ENCODE measurements around the gene GGT1. TPM values are rescaled to one million over a fixed set of nuclear protein-coding genes. Genes with fewer than 3 reads are reported as not detected.

Gene GGT1
- total and polyA plus RNA-seq, 2 of the 8 experiments (the other 6 are each of a cell fraction or from before 2014, with no cell fraction given): 14.4 to 29.2 TPM

DNA sequence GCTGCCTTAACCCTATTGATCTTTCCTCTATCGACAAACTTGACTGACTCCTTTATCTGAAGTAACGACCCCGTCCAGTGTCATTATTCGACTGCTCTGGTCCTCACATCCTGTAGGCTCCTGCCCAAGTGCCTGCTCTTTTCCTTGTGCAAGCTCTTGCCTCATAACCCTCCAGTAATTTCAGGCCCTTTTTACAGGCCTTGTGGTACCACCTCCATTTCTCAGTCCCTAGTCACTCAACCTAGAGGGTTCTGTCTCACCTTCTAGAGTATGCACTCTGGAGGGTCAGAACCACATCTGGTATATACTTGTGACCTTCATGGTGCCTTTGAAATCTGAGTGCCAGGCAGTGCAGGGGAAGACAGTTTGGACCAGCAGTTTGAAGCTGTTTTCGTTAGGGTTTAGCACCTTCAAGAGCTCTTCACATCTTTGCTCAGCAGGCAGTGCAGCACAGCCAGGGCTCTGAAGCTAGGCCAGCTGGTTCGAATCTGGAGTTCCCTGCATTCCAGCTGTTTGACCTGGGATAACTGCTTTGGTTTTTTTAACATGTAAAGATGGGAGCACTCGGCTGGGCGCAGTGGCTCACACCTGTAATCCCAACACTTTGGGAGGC is 36.0 kb upstream of the GGT1 start:
- no peak overlapping the region for H3K9ac ChIP-seq (replicated peaks in 1 of 4; ENCODE audit: extremely low read depth in 1 of 4, low read depth in 3 of 4, low read length in 3 of 4)
- H2BK20ac ChIP-seq (ENCODE audit: low read length): no peak overlapping the region
- ChIA-PET CTCF (ENCODE audit: partially characterized antibody) (no interaction called here), POLR2A (ENCODE audit: partially characterized antibody) (interaction anchor here (1.3 to 9.0 kb wide), 6 partner anchors 10 to 25 kb away, joined by 4 to 91 read pairs (median 10); partner anchors contain the start of genes GUCD1, LRRC75B and SNRPD3)
- peaks cover 21 to 64% (median 43%) of the 10 kb centered on the region in 4 experiments for H3K36me3 ChIP-seq (ENCODE audit: control insufficient read depth in 2 of 4, insufficient read depth in 4 of 4, low read length in 3 of 4)
- H3K18ac ChIP-seq (ENCODE audit: extremely low read depth, low read length): no peak overlapping the region
- H3K4me2 ChIP-seq (ENCODE audit: insufficient read depth in 1 of 2, low read depth in 2 of 2, low read length in 2 of 2): no peak overlapping the region
- H2AK5ac ChIP-seq (ENCODE audit: low read depth, low read length): no peak overlapping the region
- no peak overlapping the region for H2BK120ac ChIP-seq (replicated peaks; ENCODE audit: low read depth, low read length)
- H3K4me3 ChIP-seq (ENCODE audit: extremely low read depth in 1 of 4, insufficient read depth in 2 of 4, low read depth in 3 of 4, low read length in 4 of 4): no peak overlapping the region
- FAIRE-seq: no peak
- peaks cover 17% of the 10 kb centered on the region for H3K79me1 ChIP-seq (ENCODE audit: low read depth, low read length)
- no peak overlapping the region for H2BK5ac ChIP-seq (ENCODE audit: low read depth, low read length)
- H3K79me2 ChIP-seq (ENCODE audit: control insufficient read depth in 1 of 2, insufficient read depth in 2 of 2, low read length in 2 of 2): peaks cover 33 to 53% of the 10 kb centered on the region in 2 experiments
- TF ChIP-seq BACH1 (IDR thresholded peaks at IDR 0.05; ENCODE audit: low read length) (no peak), CTBP2 (IDR thresholded peaks at IDR 0.05; ENCODE audit: borderline replicate concordance, insufficient read depth, insufficient read length, low read length) (no peak), CHD2 (IDR thresholded peaks at IDR 0.05; ENCODE audit: low read length) (no peak), SAP30 (IDR thresholded peaks at IDR 0.05; ENCODE audit: insufficient read depth, insufficient replicate concordance, low read length) (no peak), KDM4A (IDR thresholded peaks at IDR 0.05; ENCODE audit: low read depth, low read length, severe bottlenecking) (no peak), CEBPB (IDR thresholded peaks at IDR 0.05; ENCODE audit: low read depth, low read length) (no peak), TAF1 (IDR thresholded peaks at IDR 0.05; ENCODE audit: low read depth, low read length) (no peak), SP2 (IDR thresholded peaks at IDR 0.05; ENCODE audit: low read length) (no peak), RXRA (IDR thresholded peaks at IDR 0.05; ENCODE audit: insufficient read depth, low read depth, low read length) (no peak), SP4 (IDR thresholded peaks at IDR 0.05; ENCODE audit: low read length) (no peak)
- TF ChIP-seq, protein P1, sequence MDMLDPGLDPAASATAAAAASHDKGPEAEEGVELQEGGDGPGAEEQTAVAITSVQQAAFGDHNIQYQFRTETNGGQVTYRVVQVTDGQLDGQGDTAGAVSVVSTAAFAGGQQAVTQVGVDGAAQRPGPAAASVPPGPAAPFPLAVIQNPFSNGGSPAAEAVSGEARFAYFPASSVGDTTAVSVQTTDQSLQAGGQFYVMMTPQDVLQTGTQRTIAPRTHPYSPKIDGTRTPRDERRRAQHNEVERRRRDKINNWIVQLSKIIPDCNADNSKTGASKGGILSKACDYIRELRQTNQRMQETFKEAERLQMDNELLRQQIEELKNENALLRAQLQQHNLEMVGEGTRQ (IDR thresholded peaks at IDR 0.05; ENCODE audit: low read length): no peak
- no peak overlapping the region for H2BK15ac ChIP-seq (ENCODE audit: low read length)
- WGBS, 2 experiments (ENCODE audit: extremely low coverage in 1 of 2, insufficient coverage in 1 of 2, insufficient read length in 1 of 2, insufficient replicate concordance in 2 of 2, low coverage in 1 of 2, low lambda C conversion rate in 2 of 2, missing lambda C conversion rate in 1 of 2): 94% methylated on average over 8 of the region's 8 CpGs; no CpG with 5 or more reads in 1 of the 2 experiments
- no peak overlapping the region for H2BK12ac ChIP-seq (ENCODE audit: low read depth, low read length)
- no peaks in the 10 kb centered on the region for H3K4me1 ChIP-seq (replicated peaks in 1 of 4; ENCODE audit: control insufficient read depth in 3 of 4, insufficient read depth in 4 of 4, low read length in 3 of 4)
- no peaks in the 10 kb centered on the region for H3K27me3 ChIP-seq (replicated peaks in 1 of 4; ENCODE audit: control insufficient read depth in 3 of 4, extremely low read depth in 1 of 4, insufficient read depth in 3 of 4, low read length in 3 of 4)
- no peak overlapping the region for H3K14ac ChIP-seq (ENCODE audit: insufficient read length)
- H2AFZ ChIP-seq (ENCODE audit: low read length): no peak overlapping the region
- H3K23ac ChIP-seq (ENCODE audit: insufficient read length): no peak overlapping the region
- no peak overlapping the region for H4K8ac ChIP-seq (ENCODE audit: extremely low read depth, insufficient read depth, low read length)
- H3K4ac ChIP-seq (replicated peaks; ENCODE audit: insufficient read length, low read depth, low read length): no peak overlapping the region
- peaks cover 16 to 39% of the 10 kb centered on the region in 2 experiments for H4K20me1 ChIP-seq (replicated peaks in 1 of 2; ENCODE audit: control insufficient read depth in 1 of 2, insufficient read depth in 2 of 2, low read length in 2 of 2)
- H3K23me2 ChIP-seq (ENCODE audit: low read depth, low read length): no peaks in the 10 kb centered on the region
- H4K5ac ChIP-seq (ENCODE audit: insufficient read length, low read depth, low read length): no peak overlapping the region
- no peak overlapping the region for H3K27ac ChIP-seq (ENCODE audit: low read depth, low read length)
- H3K56ac ChIP-seq (replicated peaks; ENCODE audit: insufficient read length, low read depth, low read length): no peak overlapping the region
- no peak for DNase-seq (ENCODE audit: low read depth in 1 of 2, low spot score in 2 of 2)
- no peak overlapping the region for H4K91ac ChIP-seq (replicated peaks; ENCODE audit: insufficient read length, low read length)
- no peaks in the 10 kb centered on the region for H3K9me3 ChIP-seq (ENCODE audit: insufficient read depth in 2 of 2, low read depth in 1 of 2, low read length in 1 of 2)

Measured in H1 (cell line).